Brain microvascular endothelial cell (primary cell): ENCODE data around the gene MATK.

ENCODE experiments used
- DNase-seq: peaks from one replicate; pipeline ENCODE4 v3.0.0-alpha.2; 2020
- H3K27ac ChIP-seq: fragments of 250-450 bp; sonication (Bioruptor Pico); 2 replicates; pipeline ENCODE4 v1.5.1; 2020; ENCODE audit warnings: mild to moderate bottlenecking, moderate library complexity
- H3K27me3 ChIP-seq: fragments of 250-450 bp; sonication (Bioruptor Pico); replicated peaks from 2 replicates; pipeline ENCODE4 v1.5.1; 2020; ENCODE audit warnings: mild to moderate bottlenecking
- H3K36me3 ChIP-seq: fragments of 250-450 bp; sonication (Bioruptor Pico); replicated peaks from 2 replicates; pipeline ENCODE4 v1.5.1; 2020; ENCODE audit warnings: mild to moderate bottlenecking
- H3K4me3 ChIP-seq: 2 replicates; pipeline ENCODE4 v1.5.1; 2011; ENCODE audit warnings: low read depth, mild to moderate bottlenecking, control low read depth, low read length, moderate library complexity
- in situ Hi-C: cut with HindIII; loops from 2 replicates; pipeline ENCODE4 v1.10.0; 2017; ENCODE audit warnings: low sequenced_read_pairs, low pct_ligation_motif_present
- TF ChIP-seq, protein P1 (sequence below): IDR thresholded peaks from 2 replicates; pipeline ENCODE4 v1.5.1; 2011; ENCODE audit warnings: low read depth, mild to moderate bottlenecking, moderate library complexity, low read length, control low read depth, inconsistent platforms; ENCODE audit errors: missing control alignments

MATK gene

DNA sequence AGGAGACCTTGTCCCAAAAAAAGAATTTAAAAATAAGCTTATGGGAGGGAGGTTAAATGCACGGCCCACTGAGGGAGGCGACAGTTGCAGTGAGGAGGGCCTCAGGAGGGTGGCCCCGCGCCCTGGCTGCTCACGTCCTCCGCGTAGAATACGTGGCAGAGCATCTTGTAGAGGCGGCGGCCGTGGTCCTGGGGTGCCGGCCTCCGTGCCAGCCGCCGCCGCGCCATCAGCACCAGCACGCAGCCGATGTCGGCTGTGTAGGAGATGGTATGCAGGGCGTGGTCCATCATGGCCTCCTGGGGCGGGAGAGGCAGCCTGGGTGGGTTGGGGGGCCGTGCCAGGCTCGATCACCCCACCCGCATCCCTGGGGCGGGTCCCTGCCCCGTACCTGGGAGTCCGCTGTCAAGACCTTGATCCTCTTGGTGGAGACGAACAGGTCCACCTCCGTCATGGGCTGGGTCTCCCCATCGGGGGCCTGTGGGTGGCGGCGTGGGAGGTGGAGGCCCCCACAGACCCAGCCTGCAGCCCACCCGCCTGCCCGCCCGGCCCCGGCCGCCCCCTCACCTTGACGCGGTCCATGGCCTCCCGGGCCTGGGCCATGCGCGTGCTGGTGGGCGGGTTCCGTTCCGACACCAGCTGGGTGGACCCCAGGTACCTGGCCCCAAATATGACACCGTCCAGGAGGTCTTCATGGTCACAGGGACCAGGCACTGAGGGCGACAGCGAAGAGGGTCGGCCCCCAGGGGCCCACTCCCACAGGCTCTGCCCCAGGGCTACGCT is 32.4 kb downstream of the MATK start:
- H3K36me3 ChIP-seq = peaks cover 32% of the 10 kb centered on the region
- no peak overlapping the region for H3K4me3 ChIP-seq
- no peaks in the 10 kb centered on the region for H3K27me3 ChIP-seq
- in situ Hi-C loops = no loop called here
- H3K27ac ChIP-seq = no peak overlapping the region
- no peak for DNase-seq
- TF ChIP-seq, protein P1, sequence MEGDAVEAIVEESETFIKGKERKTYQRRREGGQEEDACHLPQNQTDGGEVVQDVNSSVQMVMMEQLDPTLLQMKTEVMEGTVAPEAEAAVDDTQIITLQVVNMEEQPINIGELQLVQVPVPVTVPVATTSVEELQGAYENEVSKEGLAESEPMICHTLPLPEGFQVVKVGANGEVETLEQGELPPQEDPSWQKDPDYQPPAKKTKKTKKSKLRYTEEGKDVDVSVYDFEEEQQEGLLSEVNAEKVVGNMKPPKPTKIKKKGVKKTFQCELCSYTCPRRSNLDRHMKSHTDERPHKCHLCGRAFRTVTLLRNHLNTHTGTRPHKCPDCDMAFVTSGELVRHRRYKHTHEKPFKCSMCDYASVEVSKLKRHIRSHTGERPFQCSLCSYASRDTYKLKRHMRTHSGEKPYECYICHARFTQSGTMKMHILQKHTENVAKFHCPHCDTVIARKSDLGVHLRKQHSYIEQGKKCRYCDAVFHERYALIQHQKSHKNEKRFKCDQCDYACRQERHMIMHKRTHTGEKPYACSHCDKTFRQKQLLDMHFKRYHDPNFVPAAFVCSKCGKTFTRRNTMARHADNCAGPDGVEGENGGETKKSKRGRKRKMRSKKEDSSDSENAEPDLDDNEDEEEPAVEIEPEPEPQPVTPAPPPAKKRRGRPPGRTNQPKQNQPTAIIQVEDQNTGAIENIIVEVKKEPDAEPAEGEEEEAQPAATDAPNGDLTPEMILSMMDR = no peak

DNA sequence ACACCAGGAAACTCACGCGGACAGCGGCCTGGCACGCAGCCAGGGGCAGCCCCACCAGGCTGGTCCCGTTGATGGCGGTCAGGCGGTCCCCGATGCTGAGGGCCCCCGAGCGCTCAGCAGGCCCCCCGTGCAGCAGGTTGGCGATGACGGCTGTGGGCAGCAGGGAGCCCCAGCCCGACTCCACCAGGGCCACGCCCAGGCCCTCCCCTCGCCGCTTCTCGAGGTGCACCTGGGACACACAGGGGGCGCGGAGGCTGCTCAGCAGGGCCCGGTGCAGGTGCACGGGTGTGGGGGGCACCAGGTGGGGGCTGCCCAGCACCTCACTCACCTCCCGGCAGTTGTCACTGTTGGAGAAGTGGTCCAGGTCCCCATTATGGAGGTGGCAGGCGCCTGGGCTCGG is 33.7 kb downstream of the MATK start:
- no peaks in the 10 kb centered on the region for H3K27me3 ChIP-seq
- H3K27ac ChIP-seq = no peak overlapping the region
- DNase-seq = no peak
- TF ChIP-seq, protein P1 = no peak
- no peak overlapping the region for H3K4me3 ChIP-seq
- peaks cover 23% of the 10 kb centered on the region for H3K36me3 ChIP-seq
- in situ Hi-C loops = no loop called here

DNA sequence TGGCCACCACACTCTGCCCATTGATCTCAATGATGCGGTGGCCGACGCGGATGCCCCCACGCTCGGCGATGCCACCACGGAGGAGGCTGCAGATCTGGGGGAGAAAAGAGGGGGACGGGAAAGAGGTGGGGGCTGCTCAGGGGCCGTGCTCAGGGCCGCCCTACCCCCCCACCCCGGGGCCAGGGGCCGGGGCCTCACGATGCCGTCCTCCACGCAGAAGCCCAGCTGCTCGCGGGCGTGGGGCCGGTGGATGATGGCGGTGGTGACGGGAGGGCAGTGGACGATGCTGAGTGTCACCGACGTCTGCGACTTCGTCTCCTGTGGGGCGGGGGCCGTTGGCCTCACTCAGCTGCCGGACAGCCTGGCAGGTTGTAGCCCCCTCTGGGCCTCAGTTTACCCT is 34.9 kb downstream of the MATK start:
- Histone ChIP-seq H3K27ac (no peak overlapping the region), H3K4me3 (no peak overlapping the region), H3K36me3 (peaks cover 19% of the 10 kb centered on the region), H3K27me3 (no peaks in the 10 kb centered on the region)
- TF ChIP-seq, protein P1 = no peak
- no peak for DNase-seq
- in situ Hi-C loops = no loop called here

DNA sequence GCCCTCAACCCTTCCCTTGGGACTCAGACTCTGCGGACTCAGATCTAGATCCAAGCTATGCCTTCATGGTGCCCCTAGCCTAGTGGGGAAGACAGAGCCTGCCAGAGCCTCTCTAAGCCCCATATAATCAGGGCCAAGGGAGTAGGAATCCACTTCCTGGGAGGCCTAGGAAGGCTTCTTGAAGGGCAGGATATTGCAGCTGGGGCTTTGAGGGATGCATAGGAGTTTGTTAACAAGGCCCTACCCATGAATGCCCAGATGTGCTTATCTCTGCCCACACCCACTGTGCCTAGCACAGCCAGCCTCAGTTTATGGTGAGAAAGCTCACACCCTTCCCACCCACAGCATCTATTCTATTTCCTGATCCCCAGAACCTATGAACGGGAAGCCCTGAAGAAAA is 36.0 kb downstream of the MATK start:
- Histone ChIP-seq H3K27ac (no peak overlapping the region), H3K36me3 (peaks cover 19% of the 10 kb centered on the region), H3K4me3 (no peak overlapping the region), H3K27me3 (no peaks in the 10 kb centered on the region)
- in situ Hi-C loops = no loop called here
- TF ChIP-seq, protein P1 = no peak
- no peak for DNase-seq

DNA sequence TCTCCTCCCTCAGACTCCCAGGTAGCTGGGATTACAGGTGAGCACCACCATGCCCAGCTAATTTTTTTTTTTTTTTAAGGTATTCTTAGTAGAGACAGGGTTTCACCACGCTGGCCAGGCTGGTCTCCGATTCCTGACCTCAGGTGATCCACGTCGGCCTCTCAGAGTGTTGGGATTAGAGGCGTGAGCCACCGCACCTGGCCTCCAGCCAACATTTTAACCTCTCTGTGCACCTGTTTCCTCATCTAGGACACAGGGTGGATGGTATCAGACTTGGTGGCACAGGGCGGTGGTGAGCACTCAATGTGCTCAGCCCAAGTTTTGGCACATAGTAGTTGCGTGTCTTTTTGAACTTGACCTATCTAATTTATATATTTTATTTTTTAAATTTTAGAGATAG is 37.2 kb downstream of the MATK start:
- TF ChIP-seq, protein P1 = no peak
- DNase-seq = no peak
- Histone ChIP-seq H3K27me3 (no peaks in the 10 kb centered on the region), H3K36me3 (peaks cover 19% of the 10 kb centered on the region), H3K27ac (no peak overlapping the region), H3K4me3 (no peak overlapping the region)
- in situ Hi-C loops = no loop called here
